Type B pancreatic cell (in vitro differentiated cells): ENCODE measurements around the gene HEATR9. TPM values are rescaled to one million over a fixed set of nuclear protein-coding genes. Genes with fewer than 3 reads are reported as not detected.

Source experiments
- DNase-seq: peaks from one replicate; pipeline ENCODE4 v3.0.0; 2021; ENCODE audit warnings: mixed read lengths; ENCODE audit not compliant: unreplicated experiment; ENCODE audit errors: extremely low spot score
- H3K27ac Mint-ChIP-seq: 2 replicates; pipeline ENCODE4 v1.8.0; 2021; ENCODE audit warnings: mild to moderate bottlenecking, mixed read lengths
- H3K27me3 Mint-ChIP-seq: 2 replicates; pipeline ENCODE4 v1.8.0; 2021; ENCODE audit warnings: mixed read lengths
- H3K36me3 Mint-ChIP-seq: 2 replicates; pipeline ENCODE4 v1.8.0; 2021; ENCODE audit warnings: mixed read lengths
- H3K4me1 Mint-ChIP-seq: one replicate; pipeline ENCODE4 v1.8.0; 2021; ENCODE audit warnings: mixed read lengths; ENCODE audit not compliant: unreplicated experiment
- H3K4me3 Mint-ChIP-seq: 2 replicates; pipeline ENCODE4 v1.8.0; 2021; ENCODE audit warnings: mild to moderate bottlenecking, mixed read lengths
- H3K9me3 Mint-ChIP-seq: 2 replicates; pipeline ENCODE4 v1.8.0; 2021; ENCODE audit warnings: mixed read lengths
- CTCF ChIP-seq: fragments of 200-600 bp; sonication (generic); conservative IDR thresholded peaks from 2 replicates; pipeline ENCODE4 v1.5.0; 2021; ENCODE audit warnings: antibody characterized with exemption, mild to moderate bottlenecking
- total RNA-seq: library from RNA; stranded (reverse); gene quantifications from 2 replicates; pipeline ENCODE4 v1.2.1, GENCODE V29; 2021; ENCODE audit warnings: low replicate concordance

Gene HEATR9
- total RNA-seq, 1 donor from 2014 or later, result not detected

- peak; percentile 76 for TF ChIP-seq CTCF
- H3K4me3 Mint-ChIP-seq, result peak within 1 kb of the TSS; percentile 94
- H3K27ac Mint-ChIP-seq, result peak within 1 kb of the TSS; percentile 96
- peaks cover 31% of the 10 kb centered on the region for H3K4me1 Mint-ChIP-seq
- H3K36me3 Mint-ChIP-seq, result peaks cover 8% of the 10 kb centered on the region
- peak; percentile 96 for DNase-seq
- no peaks in the 10 kb centered on the region for H3K27me3 Mint-ChIP-seq
- H3K9me3 Mint-ChIP-seq, result no peaks in the 10 kb centered on the region
Observed at GRCh38 chr17:35808962-35809854, 59.5 kb downstream of the HEATR9 start, which contains the start of gene TAF15. TAF15 (plus strand) TSS chr17:35809484; CDS start chr17:35809570, 86 bp downstream.

- Mint-ChIP-seq H3K36me3 (peaks cover 4% of the 10 kb centered on the region), H3K4me3 (peak overlapping the region; percentile 94), H3K9me3 (no peaks in the 10 kb centered on the region), H3K27me3 (no peaks in the 10 kb centered on the region), H3K27ac (peak overlapping the region; percentile 96), H3K4me1 (peaks cover 25% of the 10 kb centered on the region)
- DNase-seq, result no peak
- no peak for TF ChIP-seq CTCF
Observed at GRCh38 chr17:35808240-35808961, 60.3 kb downstream of the HEATR9 start.

- H3K4me3 Mint-ChIP-seq, result peak overlapping the region; percentile 94
- H3K4me1 Mint-ChIP-seq, result peaks cover 21% of the 10 kb centered on the region
- no peak for TF ChIP-seq CTCF
- H3K27ac Mint-ChIP-seq, result peak overlapping the region; percentile 96
- no peak for DNase-seq
- no peaks in the 10 kb centered on the region for H3K36me3 Mint-ChIP-seq
- no peaks in the 10 kb centered on the region for H3K27me3 Mint-ChIP-seq
- H3K9me3 Mint-ChIP-seq, result no peaks in the 10 kb centered on the region
Observed at GRCh38 chr17:35807371-35808144, 61.1 kb downstream of the HEATR9 start.

Other genes starting within 250 kb of the HEATR9 start
- 6.4 and 29.4 TPM in 2 replicates for gene RASL10B, start 137.3 kb downstream of the HEATR9 start, total RNA-seq
- gene GAS2L2, start 115.7 kb downstream of the HEATR9 start, total RNA-seq, result 0.22 TPM in 1 of 2 replicates, not detected in the other
- not detected in 2 replicates for gene C17orf50, start 108.0 kb downstream of the HEATR9 start, total RNA-seq
- 0.97 and 1.8 TPM in 2 replicates for gene MMP28, start 73.2 kb downstream of the HEATR9 start, total RNA-seq
- 173 and 223 TPM in 2 replicates for gene TAF15, start 59.4 kb downstream of the HEATR9 start, total RNA-seq
- 1.1 TPM in 1 of 2 replicates, not detected in the other for gene CCL5, start 11.5 kb upstream of the HEATR9 start, total RNA-seq
- gene RDM1, start 61.9 kb upstream of the HEATR9 start, total RNA-seq, result 3.9 and 4.4 TPM in 2 replicates
- not detected in 2 replicates for gene LYZL6, start 74.8 kb upstream of the HEATR9 start, total RNA-seq
- not detected in 2 replicates for gene CCL16, start 112.6 kb upstream of the HEATR9 start, total RNA-seq
- gene CCL14, start 117.8 kb upstream of the HEATR9 start, total RNA-seq, result not detected in 2 replicates
- gene CCL15, start 132.7 kb upstream of the HEATR9 start, total RNA-seq, result 2.0 and 5.0 TPM in 2 replicates
- gene CCL23, start 149.1 kb upstream of the HEATR9 start, total RNA-seq, result not detected in 2 replicates
- 0.60 TPM in 1 of 2 replicates, not detected in the other for gene CCL18, start 195.4 kb upstream of the HEATR9 start, total RNA-seq
- gene CCL3, start 221.3 kb upstream of the HEATR9 start, total RNA-seq, result not detected in 2 replicates
- gene CCL4, start 234.9 kb upstream of the HEATR9 start, total RNA-seq, result 0.57 TPM in 1 of 2 replicates, not detected in the other